Keratinocyte (primary cell): ENCODE measurements around the gene SH2D4B.

Source experiments
- EZH2 ChIP-seq: IDR thresholded peaks from one replicate; pipeline ENCODE4 v1.6.1; 2012; ENCODE audit warnings: inconsistent platforms, mild to moderate bottlenecking, low read length, moderate library complexity
- TF ChIP-seq, protein P1 (sequence below), 3 experiments: IDR thresholded peaks in 1 of 3; conservative IDR thresholded peaks in 1 of 3; optimal IDR thresholded peaks in 1 of 3; 2 replicates in 2 of 3; 3 replicates in 1 of 3; pipeline versions ENCODE3 to v1.5.1; 2011; ENCODE audit warnings: low read length in 3 of 3, mild to moderate bottlenecking in 3 of 3, moderate library complexity in 2 of 3, control low read depth in 1 of 3, inconsistent platforms in 1 of 3; ENCODE audit not compliant: insufficient read depth in 2 of 3; ENCODE audit errors: extremely low read depth in 1 of 3

DNA sequence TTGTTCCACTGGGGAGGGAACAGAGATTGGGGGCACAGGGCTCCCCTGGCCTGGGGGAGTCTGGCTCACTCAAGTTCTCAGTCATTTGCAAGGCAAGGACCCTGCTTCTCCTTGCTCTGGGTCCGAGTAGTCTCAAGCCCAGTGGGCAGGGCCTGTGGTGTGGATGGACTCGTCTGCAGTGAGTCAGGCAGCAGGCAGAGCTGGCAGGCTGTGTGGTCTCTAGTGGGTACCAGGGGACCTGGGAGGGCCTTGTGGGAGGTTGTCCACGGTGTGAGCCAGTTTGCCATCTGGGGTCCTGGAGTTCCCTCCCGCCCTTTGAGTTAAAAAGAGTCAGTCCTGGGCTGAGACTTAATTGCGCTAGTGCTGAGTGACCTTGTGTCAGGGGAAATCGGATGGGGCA lies 8.8 kb upstream of the SH2D4B start:
- TF ChIP-seq, protein P1, sequence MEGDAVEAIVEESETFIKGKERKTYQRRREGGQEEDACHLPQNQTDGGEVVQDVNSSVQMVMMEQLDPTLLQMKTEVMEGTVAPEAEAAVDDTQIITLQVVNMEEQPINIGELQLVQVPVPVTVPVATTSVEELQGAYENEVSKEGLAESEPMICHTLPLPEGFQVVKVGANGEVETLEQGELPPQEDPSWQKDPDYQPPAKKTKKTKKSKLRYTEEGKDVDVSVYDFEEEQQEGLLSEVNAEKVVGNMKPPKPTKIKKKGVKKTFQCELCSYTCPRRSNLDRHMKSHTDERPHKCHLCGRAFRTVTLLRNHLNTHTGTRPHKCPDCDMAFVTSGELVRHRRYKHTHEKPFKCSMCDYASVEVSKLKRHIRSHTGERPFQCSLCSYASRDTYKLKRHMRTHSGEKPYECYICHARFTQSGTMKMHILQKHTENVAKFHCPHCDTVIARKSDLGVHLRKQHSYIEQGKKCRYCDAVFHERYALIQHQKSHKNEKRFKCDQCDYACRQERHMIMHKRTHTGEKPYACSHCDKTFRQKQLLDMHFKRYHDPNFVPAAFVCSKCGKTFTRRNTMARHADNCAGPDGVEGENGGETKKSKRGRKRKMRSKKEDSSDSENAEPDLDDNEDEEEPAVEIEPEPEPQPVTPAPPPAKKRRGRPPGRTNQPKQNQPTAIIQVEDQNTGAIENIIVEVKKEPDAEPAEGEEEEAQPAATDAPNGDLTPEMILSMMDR (optimal IDR thresholded peaks at IDR 0.05 in 1 of 3, IDR thresholded peaks at IDR 0.05 in 1 of 3, conservative IDR thresholded peaks at IDR 0.05 in 1 of 3; ENCODE audit: extremely low read depth in 1 of 3, insufficient read depth in 2 of 3, low read length in 3 of 3): no peak
- no peak for TF ChIP-seq EZH2
